HG03378 (cell line): ENCODE data around the gene GNAQ.

Source experiments
- ATAC-seq: cut with Tn5 transposase; IDR thresholded peaks from one replicate; pipeline ENCODE4 v1.9.1; 2021; ENCODE audit warnings: mild to moderate bottlenecking, moderate library complexity; ENCODE audit not compliant: unreplicated experiment

The GNAQ gene

DNA sequence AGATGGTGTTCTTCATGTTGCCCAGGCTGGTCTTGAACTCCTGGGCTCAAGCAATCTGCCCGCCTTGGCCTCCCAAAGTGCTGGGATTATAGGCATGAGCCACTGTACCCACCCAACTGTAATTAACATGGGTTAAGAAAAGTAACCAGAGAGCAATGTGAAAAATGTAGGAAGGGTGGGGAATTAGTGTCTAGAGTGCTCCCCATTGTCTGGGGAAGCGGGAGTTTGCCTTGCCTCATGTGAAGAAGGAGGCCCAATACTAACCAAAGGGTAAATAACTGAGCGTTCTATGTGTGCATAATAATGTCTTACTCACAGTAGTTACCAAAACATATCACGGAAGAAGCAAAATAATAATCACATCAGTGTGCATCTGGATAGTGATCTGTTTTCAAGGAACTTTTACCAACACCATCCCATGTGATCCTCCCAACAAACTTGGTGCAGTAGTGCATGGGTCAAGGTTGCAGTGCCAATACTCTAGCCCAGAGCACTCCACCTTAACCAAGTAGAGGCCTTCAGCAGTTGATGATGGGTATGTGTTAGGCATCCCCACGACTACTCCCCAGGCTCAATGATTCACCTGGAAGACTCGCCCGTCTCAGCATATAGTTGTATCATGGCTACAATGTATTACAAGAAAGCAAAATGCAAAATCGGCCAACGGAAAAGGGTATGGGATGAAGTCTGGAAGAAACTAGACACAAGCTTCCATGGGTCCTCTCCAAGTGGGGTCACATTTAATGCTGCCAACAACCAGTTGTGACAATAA lies 26.2 kb downstream of the GNAQ start:
- ATAC-seq = no peak

DNA sequence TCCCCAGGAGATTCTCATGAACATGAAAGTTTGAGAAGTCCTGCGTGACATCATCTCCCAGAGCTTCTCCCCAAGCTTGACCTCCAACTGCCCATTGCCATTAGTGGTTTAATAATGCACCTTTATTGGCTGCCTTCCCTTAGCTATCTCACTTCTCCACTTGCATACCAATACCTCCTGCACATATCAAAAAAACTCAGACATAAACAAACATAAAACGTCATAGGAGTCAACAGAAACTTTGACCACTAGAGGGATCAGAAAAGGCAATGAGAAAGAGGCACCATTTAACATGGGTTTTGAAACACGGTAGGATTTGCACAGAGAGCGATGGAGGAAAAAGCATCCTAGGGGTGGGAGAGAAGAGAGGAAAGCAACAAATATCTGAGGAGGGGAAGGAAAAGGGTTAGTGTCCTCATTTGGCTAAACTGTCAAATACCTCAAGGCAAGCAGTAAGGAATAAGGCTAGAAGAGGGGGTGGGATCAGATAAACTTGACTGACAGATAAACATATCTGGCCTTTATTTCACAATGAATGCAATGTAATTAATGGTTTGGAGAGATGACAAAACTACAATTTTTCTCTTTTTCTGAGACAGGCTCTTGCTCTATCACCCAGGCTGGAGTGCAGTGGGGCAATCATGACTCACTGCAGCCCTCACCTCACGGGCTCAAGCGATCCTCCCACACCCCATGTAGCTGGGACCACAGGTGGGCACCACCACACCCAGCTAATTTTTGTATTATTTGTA lies 27.0 kb downstream of the GNAQ start:
- no peak for ATAC-seq

DNA sequence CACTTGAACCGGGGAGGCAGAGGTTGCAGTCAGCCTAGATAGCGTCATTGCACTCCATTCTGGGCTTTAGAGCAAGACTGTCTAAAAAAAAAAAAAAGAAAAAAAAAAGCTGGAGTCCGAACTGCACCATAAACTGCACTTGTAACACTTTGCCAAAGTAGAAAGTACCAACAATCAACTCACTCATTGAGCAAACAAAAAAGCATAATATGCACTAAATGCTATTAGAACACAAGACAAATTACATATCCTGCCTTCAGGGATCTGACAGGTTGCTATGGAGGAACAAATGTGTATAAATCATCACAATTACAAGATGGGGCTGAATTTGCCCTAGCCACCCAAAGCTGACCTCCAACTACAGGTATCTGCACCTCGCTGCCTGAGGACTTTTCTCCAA lies 27.9 kb downstream of the GNAQ start:
- ATAC-seq = no peak

DNA sequence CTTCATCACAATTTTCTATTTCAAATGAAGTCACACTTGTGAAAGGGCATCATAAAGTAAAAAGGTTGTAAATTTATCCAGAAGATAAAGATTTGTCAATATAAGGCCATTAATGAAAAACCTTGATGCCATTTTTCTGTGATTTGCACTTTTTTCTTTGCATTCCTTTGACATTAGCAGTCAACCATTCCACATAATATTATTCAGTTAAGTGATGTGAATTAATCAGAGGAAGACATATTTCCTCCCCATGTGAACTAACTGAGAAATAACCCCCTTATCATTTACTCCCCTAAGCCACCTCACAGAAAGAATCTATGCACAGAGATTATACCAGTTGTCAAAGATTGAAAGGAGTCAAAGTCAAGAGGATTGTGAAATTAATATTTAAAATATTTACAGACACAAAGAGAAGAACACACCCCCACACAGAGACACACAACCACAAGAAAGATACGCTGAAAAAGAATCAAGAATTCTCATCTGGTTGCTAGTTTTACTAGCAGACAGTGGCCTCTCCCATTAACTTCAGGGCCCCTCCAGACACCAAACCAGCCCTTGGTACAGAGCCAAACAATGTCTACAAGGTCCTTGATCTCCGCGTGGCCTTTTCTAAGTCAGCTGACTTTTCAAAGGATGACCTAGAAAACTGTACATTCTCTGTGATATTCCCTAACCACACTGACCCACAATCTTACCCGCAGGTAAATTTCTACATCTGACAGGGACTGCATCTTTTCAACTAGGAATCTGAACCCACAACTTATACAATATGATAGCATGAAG lies 29.5 kb downstream of the GNAQ start:
- ATAC-seq = no peak

DNA sequence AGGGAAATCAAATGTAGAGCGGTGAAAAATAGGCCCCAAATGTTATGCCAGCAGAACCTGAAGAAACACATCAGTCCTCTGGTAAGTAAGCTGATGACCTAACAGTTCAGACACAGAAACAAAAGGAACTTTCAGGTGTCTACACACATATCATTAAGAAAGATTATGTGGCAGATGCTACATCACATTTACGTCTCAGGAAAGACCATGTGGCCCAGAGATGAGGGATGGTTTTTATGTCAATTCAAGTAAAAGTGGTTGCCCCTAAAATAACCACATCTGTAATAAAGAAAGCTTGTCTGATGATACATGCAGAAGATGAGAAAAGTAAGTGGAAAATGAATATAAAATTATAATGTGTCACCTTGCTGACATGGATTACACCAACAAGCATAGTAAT lies 31.4 kb downstream of the GNAQ start:
- ATAC-seq = no peak

DNA sequence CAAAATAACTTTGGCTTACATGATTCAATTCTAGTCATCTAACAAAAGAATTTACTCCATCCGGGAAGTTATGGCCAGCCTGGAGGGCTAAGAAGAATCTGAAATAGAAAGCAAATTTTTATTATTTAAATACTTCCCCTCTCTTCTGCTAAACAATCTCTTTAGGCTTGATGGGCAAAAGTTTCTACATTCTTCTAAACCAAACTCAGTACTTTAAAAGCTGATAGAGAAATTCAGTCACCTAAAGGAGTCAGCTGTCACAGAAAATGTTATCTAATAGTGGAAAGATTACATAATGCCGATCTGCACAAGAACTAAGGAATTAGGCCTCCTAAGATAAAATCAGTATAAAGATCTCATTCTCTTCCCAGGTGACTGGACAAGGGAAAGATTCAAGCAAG lies 32.4 kb downstream of the GNAQ start:
- ATAC-seq = no peak

DNA sequence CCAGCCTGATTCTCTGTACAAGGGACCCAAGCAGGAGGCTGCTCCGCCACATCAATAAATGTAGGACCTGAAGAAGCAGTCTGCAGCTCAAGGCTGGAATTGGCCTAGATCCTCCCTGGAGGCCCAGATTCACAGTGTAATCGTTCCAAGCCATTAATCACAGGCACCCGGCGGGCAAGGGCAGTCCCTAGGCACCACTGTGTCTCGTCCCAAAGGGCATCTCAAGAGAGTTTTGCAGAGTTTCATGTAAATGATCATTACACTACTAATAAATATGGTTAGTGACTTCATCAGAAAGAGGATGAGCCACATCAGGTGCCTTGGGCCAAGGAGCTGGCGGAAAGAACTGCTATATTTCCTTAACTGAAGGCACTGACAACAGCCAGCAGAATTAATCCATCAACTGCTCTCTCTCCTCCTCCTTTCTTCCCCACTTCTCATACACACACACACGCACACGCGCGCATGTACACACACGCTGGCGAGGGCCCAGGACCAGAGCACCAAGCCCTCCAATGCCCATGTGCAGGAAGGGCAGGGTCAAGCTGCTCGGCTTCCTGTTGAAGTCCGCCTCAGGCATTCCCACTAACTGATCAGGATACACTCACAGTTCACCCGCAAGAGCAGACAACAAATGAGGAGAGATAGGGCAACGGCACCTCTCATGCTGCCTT lies 33.9 kb downstream of the GNAQ start:
- no peak for ATAC-seq

DNA sequence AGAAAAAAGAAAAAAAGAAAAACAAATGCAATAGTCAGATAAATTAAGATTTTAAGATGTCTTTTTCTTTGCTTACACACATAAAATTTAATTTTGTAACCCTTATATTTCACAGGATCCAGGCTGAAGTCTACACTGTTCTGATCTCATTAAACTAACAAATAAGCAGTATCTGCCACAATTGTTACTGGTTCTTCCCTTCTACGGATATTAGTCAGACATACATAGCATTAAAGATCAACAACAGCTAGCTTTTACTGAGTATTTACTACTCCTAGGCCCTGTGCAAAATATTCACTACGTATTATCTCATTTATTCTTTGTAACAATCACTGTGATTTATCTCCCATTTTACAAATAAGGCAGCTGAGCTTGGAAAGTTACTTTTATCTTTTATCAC lies 34.9 kb downstream of the GNAQ start:
- no peak for ATAC-seq

DNA sequence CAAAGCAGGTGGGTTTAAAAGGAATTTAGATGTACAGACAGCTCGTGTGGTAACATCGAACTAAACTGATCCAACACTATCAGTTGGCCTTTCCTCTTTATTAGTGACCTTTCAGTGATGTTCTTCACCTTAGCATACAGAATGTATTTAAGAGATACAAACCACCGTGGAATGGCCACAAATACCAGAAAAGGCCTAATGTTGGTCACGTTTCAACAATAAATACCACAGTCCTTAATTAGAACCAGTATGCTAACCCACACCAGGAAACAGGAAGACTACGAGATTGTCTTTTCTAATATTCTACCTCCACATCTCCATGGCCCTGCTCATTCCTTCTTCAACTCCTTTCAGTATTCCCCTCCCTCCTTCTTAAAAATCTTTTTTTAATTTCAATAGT lies 40.4 kb downstream of the GNAQ start:
- no peak for ATAC-seq

DNA sequence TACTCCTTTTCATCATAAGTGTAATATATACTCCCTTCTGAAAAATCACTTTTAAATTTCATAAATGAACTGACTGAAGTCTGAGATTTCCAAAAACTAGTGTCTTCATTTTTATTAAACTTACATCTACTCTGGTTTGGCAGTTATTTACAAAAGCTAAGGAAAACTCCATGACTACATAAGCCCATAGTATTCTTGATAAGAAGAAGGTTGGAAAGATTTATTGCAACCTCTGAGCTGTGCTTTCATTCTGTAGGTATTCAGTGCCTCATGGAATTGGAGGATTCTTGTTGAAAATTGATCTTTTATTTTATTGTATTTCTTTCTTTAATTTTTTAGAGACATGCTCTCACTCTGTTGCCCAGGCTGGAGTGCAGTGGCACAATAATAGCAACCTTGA lies 41.7 kb downstream of the GNAQ start:
- ATAC-seq = no peak

DNA sequence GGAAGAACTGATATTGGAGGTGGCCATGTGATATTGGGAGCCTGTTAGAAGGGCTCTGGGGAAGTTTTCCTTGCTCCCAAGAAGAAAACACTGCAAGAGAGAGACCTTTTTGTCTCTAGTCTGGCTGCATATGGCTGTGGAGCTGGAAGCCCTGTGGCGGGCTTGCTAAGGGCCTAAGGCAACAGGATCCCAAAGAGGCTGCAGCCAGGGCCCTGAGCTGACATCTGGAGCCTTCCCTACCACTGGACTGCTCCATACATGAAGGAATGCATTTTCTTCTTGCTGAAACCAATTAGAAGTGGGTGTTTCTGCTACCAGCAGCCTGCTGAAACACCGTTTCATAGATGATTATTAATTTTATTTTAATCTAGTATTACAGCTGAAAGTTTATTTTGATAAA lies 42.2 kb downstream of the GNAQ start:
- ATAC-seq = no peak

DNA sequence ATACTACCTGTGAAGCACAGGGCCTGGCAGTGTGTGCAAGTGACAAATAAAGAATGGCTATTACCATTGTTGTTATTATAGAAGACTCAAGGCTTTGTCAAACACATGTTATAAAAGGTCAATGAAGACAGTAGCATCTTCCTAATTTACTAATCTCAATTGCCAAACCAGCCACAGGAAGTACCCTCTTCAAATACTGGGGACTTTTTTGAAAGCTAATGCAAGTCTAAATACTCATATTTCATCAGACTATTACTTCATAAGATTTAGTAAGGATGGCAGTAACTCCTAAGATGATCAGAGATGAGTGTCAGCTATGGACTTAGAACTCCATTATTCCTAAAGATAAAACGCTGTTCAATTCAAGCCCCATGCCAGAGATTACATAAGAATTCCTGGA lies 43.0 kb downstream of the GNAQ start:
- ATAC-seq = no peak

DNA sequence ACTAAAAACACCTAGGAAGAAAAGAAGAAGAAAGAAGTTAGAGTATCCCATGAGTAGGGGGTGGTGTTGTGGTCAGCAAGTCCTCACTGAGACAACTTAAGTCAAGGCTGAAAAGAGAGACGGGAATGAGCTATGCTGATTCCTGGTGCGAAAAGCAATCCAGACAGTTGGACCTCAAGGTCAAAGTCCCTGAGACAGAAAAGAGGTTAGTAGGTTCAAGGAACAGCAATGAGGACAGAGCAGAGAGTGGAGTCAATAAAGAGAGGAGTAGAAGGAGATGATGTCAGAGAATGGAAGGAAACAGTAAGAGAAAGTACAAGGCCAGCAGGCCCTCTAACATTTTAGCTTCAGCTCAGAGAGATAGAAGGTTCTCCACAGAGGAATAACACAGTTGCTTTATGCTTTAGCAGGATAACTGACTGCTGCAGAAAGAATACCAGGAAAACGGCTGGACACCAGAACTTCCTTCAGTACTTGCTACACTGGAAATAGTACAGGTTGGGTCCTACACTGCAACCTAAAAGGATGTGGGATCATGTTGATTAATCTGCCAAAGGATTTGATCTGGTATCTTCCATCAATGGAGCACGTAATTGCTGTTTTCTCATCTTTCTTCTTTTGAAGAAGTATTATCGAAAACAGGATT lies 43.6 kb downstream of the GNAQ start:
- ATAC-seq = no peak

DNA sequence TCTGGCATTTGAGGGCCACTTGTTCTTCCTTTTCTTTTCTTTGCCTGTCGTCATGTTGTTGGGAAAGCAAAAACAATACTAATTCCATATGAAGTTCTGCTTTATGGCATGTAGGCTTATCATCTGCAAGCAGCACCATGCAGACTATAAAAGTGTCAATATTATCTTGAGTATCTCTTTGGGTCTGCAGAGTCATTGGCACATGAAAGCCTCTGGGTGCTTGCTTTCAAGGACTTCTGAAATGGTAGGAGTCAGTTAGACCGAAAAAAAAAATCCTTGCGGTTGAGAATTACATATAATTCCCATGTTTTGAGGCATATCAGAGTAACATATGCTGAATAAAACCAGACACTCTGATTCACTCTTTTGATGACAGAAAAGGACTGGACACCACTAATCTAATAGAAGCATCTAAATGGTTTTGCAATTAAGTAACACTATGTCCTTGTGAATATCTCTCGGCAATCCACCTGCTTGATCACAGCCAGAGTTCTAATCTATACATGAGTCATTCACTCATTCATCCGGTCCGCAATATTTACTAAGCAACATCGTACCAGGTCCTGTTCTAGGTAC lies 44.4 kb downstream of the GNAQ start:
- no peak for ATAC-seq

DNA sequence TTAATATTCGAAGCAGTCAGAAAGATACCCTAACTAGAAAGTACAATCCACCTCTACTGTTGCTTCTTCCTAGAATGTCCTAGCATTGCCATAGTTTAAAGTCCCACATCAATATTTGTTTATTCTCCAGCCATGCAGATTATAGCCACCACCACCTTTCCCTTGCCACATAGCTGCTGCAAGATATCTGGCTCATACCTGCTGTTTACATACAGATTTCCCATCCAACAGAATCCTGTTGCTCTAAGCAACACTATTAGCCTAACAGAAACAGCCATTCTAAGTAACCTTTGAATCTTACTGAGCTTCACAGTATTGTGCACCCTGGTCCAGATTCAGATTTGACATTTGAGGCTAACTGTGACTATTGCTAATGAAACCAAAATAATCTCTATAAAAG lies 45.6 kb downstream of the GNAQ start:
- ATAC-seq = no peak

DNA sequence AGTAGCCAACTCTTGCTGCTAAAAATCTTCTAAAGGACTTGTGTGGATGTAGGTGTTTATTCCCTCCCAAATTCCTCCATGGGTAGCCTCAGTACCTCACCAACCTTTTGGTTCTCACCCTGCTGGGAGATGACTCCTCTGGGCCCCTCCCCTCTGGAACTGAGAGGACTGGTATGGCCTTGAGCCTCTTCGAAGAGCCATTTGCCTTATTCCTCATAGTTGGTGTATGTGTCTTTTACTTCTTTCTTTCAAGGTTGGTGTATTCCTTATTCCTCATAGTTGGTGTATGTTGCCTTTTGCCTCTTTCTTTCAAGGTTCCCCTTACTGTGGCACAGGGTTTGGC lies 48.3 kb downstream of the GNAQ start:
- no peak for ATAC-seq

DNA sequence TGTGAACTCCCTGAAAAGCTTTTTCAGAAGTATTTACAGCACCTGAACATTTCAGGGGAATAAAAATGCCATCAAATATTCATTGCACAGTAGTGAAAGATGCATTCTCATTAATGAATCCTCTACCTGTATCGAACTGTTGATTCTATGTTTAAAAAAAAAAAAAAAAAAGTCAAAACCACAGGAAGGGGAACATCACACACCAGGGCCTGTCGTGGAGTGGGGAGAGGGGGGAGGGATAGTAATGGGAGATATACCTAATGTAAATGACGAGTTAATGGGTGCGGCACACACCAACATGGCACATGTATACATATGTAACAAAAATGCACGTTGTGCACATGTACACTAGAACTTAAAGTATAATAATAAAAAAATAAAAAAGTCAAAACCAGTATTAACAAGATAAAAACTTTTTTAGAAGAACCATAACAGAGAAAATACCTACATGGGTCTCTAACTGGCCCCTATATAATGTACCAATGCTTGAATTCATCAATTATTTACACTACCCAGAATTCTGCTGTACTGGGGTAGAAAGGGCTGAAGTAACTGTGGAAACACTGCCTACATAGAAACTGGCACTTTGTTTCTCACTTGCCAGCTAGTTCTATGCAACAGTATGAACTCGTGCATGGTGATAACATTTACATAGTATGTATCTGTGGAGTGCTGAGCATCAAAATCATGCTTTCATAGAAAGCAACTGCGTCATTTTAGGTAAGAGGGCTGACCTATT lies 48.9 kb downstream of the GNAQ start:
- ATAC-seq = no peak

DNA sequence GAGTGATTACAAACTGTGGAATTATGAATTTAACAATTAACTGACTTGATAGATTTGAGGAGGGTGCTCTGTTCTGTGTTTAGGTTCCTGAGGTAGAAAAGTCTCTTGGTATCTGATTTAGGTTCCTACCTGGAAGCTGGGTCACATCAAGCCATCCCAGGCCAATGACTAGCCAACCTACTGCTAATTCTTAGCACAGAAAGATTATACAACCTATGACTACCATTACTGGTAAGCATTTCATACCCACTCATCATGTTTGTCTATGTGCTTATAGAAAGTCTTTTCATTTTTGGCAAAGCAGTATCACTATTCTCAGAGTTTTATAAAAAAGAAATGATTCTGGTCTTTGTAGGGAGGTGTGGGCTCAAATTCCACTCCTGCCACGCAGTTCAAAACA lies 49.7 kb downstream of the GNAQ start:
- no peak for ATAC-seq

DNA sequence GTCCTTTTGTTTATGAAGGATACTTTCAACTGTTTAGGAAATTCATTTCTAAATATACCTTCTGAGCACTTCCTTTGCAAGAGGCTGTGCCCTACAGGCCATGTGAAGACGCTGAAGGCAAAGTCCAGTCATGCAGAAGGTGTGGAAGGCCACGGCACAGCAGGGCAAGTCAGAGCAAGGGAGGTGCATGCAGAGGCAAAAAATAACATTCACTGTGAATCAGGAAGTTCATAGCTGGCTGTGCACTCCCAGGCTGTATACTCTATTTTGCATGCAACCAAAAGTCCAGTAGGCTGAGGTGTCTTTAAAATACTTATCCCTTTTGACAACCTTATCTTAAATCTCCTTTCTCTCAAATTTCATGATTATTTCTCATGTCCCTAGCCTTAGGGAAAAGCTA lies 50.3 kb downstream of the GNAQ start:
- ATAC-seq = peak; percentile 64

DNA sequence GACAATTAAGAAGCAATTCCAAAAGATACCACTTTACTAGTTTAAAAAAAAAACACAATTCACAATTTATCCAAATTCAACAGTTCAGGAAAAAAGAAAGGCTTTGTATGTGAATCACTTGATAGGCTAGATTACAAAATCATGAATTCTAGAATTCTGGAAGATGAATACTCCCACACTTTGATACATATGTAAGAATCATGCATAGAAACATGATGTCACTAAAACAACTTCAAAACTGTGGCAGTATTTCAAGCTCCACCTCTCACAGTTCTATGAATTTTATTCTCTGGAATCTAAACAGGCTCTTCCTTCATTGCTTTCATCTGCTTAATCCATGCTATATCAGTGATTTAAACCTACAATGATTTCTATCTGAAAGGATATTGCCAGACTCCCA lies 51.0 kb downstream of the GNAQ start:
- ATAC-seq = no peak
